IPS-20b (cell line): ENCODE results near the gene ETFDH.

ENCODE experiments used
- H3K27ac ChIP-seq: one replicate; pipeline ENCODE4 v1.5.1; 2013; ENCODE audit warnings: low read length
- H3K27me3 ChIP-seq: 2 replicates; pipeline ENCODE4 v1.6.1; 2013; ENCODE audit warnings: mild to moderate bottlenecking, low read length, inconsistent platforms; ENCODE audit not compliant: insufficient read depth
- H3K36me3 ChIP-seq: 2 replicates; pipeline ENCODE4 v1.6.1; 2013; ENCODE audit warnings: low read depth, mild to moderate bottlenecking, inconsistent platforms, low read length, moderate library complexity; ENCODE audit not compliant: insufficient read depth
- H3K4me1 ChIP-seq: 2 replicates; pipeline ENCODE4 v1.6.1; 2013; ENCODE audit warnings: mild to moderate bottlenecking, control low read depth, inconsistent platforms, low read length, moderate library complexity; ENCODE audit not compliant: insufficient read depth
- H3K4me3 ChIP-seq: 2 replicates; pipeline ENCODE4 v1.5.1; 2013; ENCODE audit warnings: mild to moderate bottlenecking, low read length, inconsistent platforms
- H3K9ac ChIP-seq: 2 replicates; pipeline ENCODE4 v1.6.1; 2013; ENCODE audit warnings: low read depth, mild to moderate bottlenecking, inconsistent platforms, low read length, moderate library complexity
- H3K9me3 ChIP-seq: 2 replicates; pipeline ENCODE4 v1.6.1; 2013; ENCODE audit warnings: mild to moderate bottlenecking, low read depth, low read length, inconsistent platforms; ENCODE audit not compliant: insufficient read depth

The ETFDH gene

GRCh38 chr4:158671915-158672806 is at the start of gene ETFDH:
TSS of gene ETFDH (plus strand) at chr4:158672296. CDS start at chr4:158672457, 161 bp downstream.
- peaks cover 3% of the 10 kb centered on the region; the same call in 1 of the 2 replicates for H3K4me1 ChIP-seq
- no peaks in the 10 kb centered on the region for H3K9me3 ChIP-seq
- H3K36me3 ChIP-seq: peaks cover 14% of the 10 kb centered on the region
- H3K27me3 ChIP-seq: no peaks in the 10 kb centered on the region
- no peak within 1 kb of the TSS for H3K27ac ChIP-seq
- H3K4me3 ChIP-seq: peak within 1 kb of the TSS; percentile 84
- H3K9ac ChIP-seq: peak within 1 kb of the TSS; percentile 82

- no peak overlapping the region for H3K4me3 ChIP-seq
Observed at GRCh38 chr4:158624889-158625478, 47.1 kb upstream of the ETFDH start.

GRCh38 chr4:158625544-158625943 is 46.6 kb upstream of the ETFDH start:
- Histone ChIP-seq H3K9ac (no peak overlapping the region), H3K4me3 (no peak overlapping the region), H3K4me1 (peaks cover 4% of the 10 kb centered on the region; the same call in 1 of the 2 replicates), H3K27ac (no peak overlapping the region), H3K36me3 (no peaks in the 10 kb centered on the region), H3K9me3 (no peaks in the 10 kb centered on the region), H3K27me3 (no peaks in the 10 kb centered on the region)

More at GRCh38 chr4:158624889-158625478, 47.1 kb upstream of the ETFDH start:
- H3K9me3 ChIP-seq: no peaks in the 10 kb centered on the region
- H3K27me3 ChIP-seq: no peaks in the 10 kb centered on the region
- no peak overlapping the region for H3K27ac ChIP-seq
- peaks cover 4% of the 10 kb centered on the region; the same call in 1 of the 2 replicates for H3K4me1 ChIP-seq
- H3K36me3 ChIP-seq: no peaks in the 10 kb centered on the region
- H3K9ac ChIP-seq: no peak overlapping the region

- H3K4me3 ChIP-seq: no peak overlapping the region
- no peaks in the 10 kb centered on the region for H3K9me3 ChIP-seq
- H3K36me3 ChIP-seq: no peaks in the 10 kb centered on the region
- H3K4me1 ChIP-seq: no peaks in the 10 kb centered on the region
- H3K9ac ChIP-seq: no peak overlapping the region
- H3K27ac ChIP-seq: no peak overlapping the region
- H3K27me3 ChIP-seq: no peaks in the 10 kb centered on the region
Observed at GRCh38 chr4:158630893-158631292, 41.2 kb upstream of the ETFDH start.

- Histone ChIP-seq H3K36me3 (no peaks in the 10 kb centered on the region), H3K9ac (no peak overlapping the region), H3K4me3 (no peak overlapping the region), H3K27ac (no peak overlapping the region), H3K4me1 (no peaks in the 10 kb centered on the region), H3K9me3 (no peaks in the 10 kb centered on the region), H3K27me3 (no peaks in the 10 kb centered on the region)
Observed at GRCh38 chr4:158636619-158637018, 35.5 kb upstream of the ETFDH start.

GRCh38 chr4:158644356-158644755 is 27.7 kb upstream of the ETFDH start:
- H3K27ac ChIP-seq: no peak overlapping the region
- H3K36me3 ChIP-seq: no peaks in the 10 kb centered on the region
- H3K4me1 ChIP-seq: no peaks in the 10 kb centered on the region
- no peaks in the 10 kb centered on the region for H3K9me3 ChIP-seq
- no peak overlapping the region for H3K9ac ChIP-seq
- H3K4me3 ChIP-seq: no peak overlapping the region
- no peaks in the 10 kb centered on the region for H3K27me3 ChIP-seq

GRCh38 chr4:158644760-158645159 is 27.3 kb upstream of the ETFDH start:
- H3K9ac ChIP-seq: no peak overlapping the region
- no peak overlapping the region for H3K4me3 ChIP-seq
- H3K9me3 ChIP-seq: no peaks in the 10 kb centered on the region
- H3K27me3 ChIP-seq: no peaks in the 10 kb centered on the region
- no peaks in the 10 kb centered on the region for H3K4me1 ChIP-seq
- no peak overlapping the region for H3K27ac ChIP-seq
- H3K36me3 ChIP-seq: no peaks in the 10 kb centered on the region

- Histone ChIP-seq H3K4me3 (no peak overlapping the region), H3K27me3 (no peaks in the 10 kb centered on the region), H3K9ac (no peak overlapping the region), H3K36me3 (no peaks in the 10 kb centered on the region), H3K9me3 (no peaks in the 10 kb centered on the region), H3K4me1 (no peaks in the 10 kb centered on the region), H3K27ac (no peak overlapping the region)
Observed at GRCh38 chr4:158649111-158649680, 22.9 kb upstream of the ETFDH start.

- Histone ChIP-seq H3K4me1 (peaks cover 3% of the 10 kb centered on the region; the same call in 1 of the 2 replicates), H3K4me3 (no peak overlapping the region), H3K36me3 (no peaks in the 10 kb centered on the region), H3K9me3 (no peaks in the 10 kb centered on the region), H3K27me3 (no peaks in the 10 kb centered on the region), H3K27ac (no peak overlapping the region), H3K9ac (no peak overlapping the region)
Observed at GRCh38 chr4:158652920-158653319, 19.2 kb upstream of the ETFDH start.

- Histone ChIP-seq H3K9ac (no peak overlapping the region), H3K36me3 (no peaks in the 10 kb centered on the region), H3K4me1 (peaks cover 3% of the 10 kb centered on the region; the same call in 1 of the 2 replicates), H3K4me3 (no peak overlapping the region), H3K9me3 (no peaks in the 10 kb centered on the region), H3K27ac (no peak overlapping the region), H3K27me3 (no peaks in the 10 kb centered on the region)
Observed at GRCh38 chr4:158656439-158656838, 15.7 kb upstream of the ETFDH start.

- no peak overlapping the region for H3K9ac ChIP-seq
- H3K27ac ChIP-seq: no peak overlapping the region
- H3K4me1 ChIP-seq: peaks cover 3% of the 10 kb centered on the region; the same call in 1 of the 2 replicates
- no peaks in the 10 kb centered on the region for H3K27me3 ChIP-seq
- H3K36me3 ChIP-seq: no peaks in the 10 kb centered on the region
- H3K4me3 ChIP-seq: no peak overlapping the region
- no peaks in the 10 kb centered on the region for H3K9me3 ChIP-seq
Observed at GRCh38 chr4:158657291-158657690, 14.8 kb upstream of the ETFDH start.
